A673 (cell line): ENCODE results near the gene CNOT2. TPM values are rescaled to one million over a fixed set of nuclear protein-coding genes. Genes with fewer than 3 reads are reported as not detected.

Experiments
- BruUV-seq: library from RNA; stranded (reverse); fragments of 400-500 nt; replicated peaks from 2 replicates; lab custom pipeline; 2021; lab: Mats Ljungman, UMichigan
- CTCF ChIA-PET: fragments of 300-600 bp; sonication (Branson Sonifier 250); formaldehyde crosslinking; loops from one replicate; lab custom pipeline; 2022; ENCODE audit warnings: antibody characterized with exemption; lab: Charles Lee
- POLR2A ChIA-PET: fragments of 300-600 bp; sonication (Branson Sonifier 250); formaldehyde crosslinking; loops from one replicate; lab custom pipeline; 2022; ENCODE audit warnings: antibody characterized with exemption; ENCODE audit not compliant: low non-redundant PET; lab: Charles Lee
- DNase-seq: peaks from one replicate; pipeline ENCODE4 v3.0.0-alpha.2; 2015; ENCODE audit warnings: low spot score
- H3K27ac ChIP-seq: fragments of 200-600 bp; sonication (generic); 2 replicates; pipeline ENCODE4 v1.5.1; 2016; ENCODE audit warnings: mixed run types, low read depth, mild to moderate bottlenecking, mixed read lengths, antibody characterized with exemption, low read length; ENCODE audit not compliant: poor library complexity, severe bottlenecking
- H3K27me3 ChIP-seq: fragments of 200-600 bp; sonication (generic); replicated peaks from 2 replicates; pipeline ENCODE4 v1.6.1; 2017; ENCODE audit warnings: mixed run types, low read depth, mild to moderate bottlenecking, mixed read lengths, antibody characterized with exemption, low read length; ENCODE audit not compliant: insufficient read depth, poor library complexity
- H3K36me3 ChIP-seq: fragments of 200-600 bp; sonication (generic); 2 replicates; pipeline ENCODE4 v1.6.1; 2016; ENCODE audit warnings: mixed run types, mild to moderate bottlenecking, mixed read lengths, antibody characterized with exemption, low read length; ENCODE audit not compliant: insufficient read depth, poor library complexity, severe bottlenecking
- H3K4me1 ChIP-seq: fragments of 200-600 bp; sonication (generic); 2 replicates; pipeline ENCODE4 v1.6.1; 2017; ENCODE audit warnings: mixed run types, mild to moderate bottlenecking, mixed read lengths, antibody characterized with exemption, low read length; ENCODE audit not compliant: insufficient read depth, poor library complexity, severe bottlenecking
- H3K4me3 ChIP-seq: fragments of 200-600 bp; sonication (generic); 2 replicates; pipeline ENCODE4 v1.5.1; 2016; ENCODE audit warnings: low read depth, mixed run types, mild to moderate bottlenecking, mixed read lengths, low read length; ENCODE audit not compliant: poor library complexity, severe bottlenecking
- H3K9me3 ChIP-seq: fragments of 200-600 bp; sonication (generic); 2 replicates; pipeline ENCODE4 v1.6.1; 2016; ENCODE audit warnings: mixed run types, low read depth, mild to moderate bottlenecking, mixed read lengths, antibody characterized with exemption, low read length; ENCODE audit not compliant: poor library complexity, severe bottlenecking
- CTCF ChIP-seq: fragments of 300-800, 200-600 bp; sonication (generic); conservative IDR thresholded peaks from 2 replicates; pipeline ENCODE4 v1.5.1; 2017; ENCODE audit warnings: low read depth, mild to moderate bottlenecking, antibody characterized with exemption, low read length, moderate library complexity, mixed read lengths
- EZH2 ChIP-seq: fragments of 200-600 bp; sonication (generic); IDR thresholded peaks from 2 replicates; pipeline ENCODE4 v1.6.1; 2017; ENCODE audit warnings: borderline replicate concordance, low read depth, mild to moderate bottlenecking, mixed read lengths, antibody characterized with exemption, low read length; ENCODE audit not compliant: poor library complexity, severe bottlenecking
- intact Hi-C: fragments of 100-400 bp; cut with micrococcal nuclease; formaldehyde crosslinking; loops from one replicate; pipeline ENCODE4 v1.10.0; 2022; ENCODE audit not compliant: unreplicated experiment
- total RNA-seq: library from RNA; stranded (reverse); gene quantifications from 2 replicates; pipeline ENCODE4 v1.2.3, GENCODE V29; 2021

CNOT2 gene
- total RNA-seq, 1 experiment from 2014 or later: 89.0 TPM

GRCh38 chr12:70365398-70365647 is 122.1 kb downstream of the CNOT2 start:
- BruUV-seq: no TSS peak
- CTCF ChIA-PET: no interaction called here
- H3K9me3 ChIP-seq: no peaks in the 10 kb centered on the region
- no peaks in the 10 kb centered on the region for H3K36me3 ChIP-seq
- POLR2A ChIA-PET: no interaction called here
- DNase-seq: no peak
- no peak for TF ChIP-seq EZH2
- TF ChIP-seq CTCF: no peak
- H3K27me3 ChIP-seq: peaks cover 19% of the 10 kb centered on the region
- H3K4me1 ChIP-seq: peaks cover 6% of the 10 kb centered on the region
- intact Hi-C loops: loop anchor here (5.0 kb wide), 2 partner anchors 123 to 468 kb away; partner anchors contain the start of gene CNOT2
- no peak overlapping the region for H3K27ac ChIP-seq
- peak overlapping the region; percentile 68 for H3K4me3 ChIP-seq

- no TSS peak for BruUV-seq
- CTCF ChIA-PET: no interaction called here
These were observed 122.7 kb downstream of the CNOT2 start, which contains the start of gene KCNMB4 for GRCh38 chr12:70365648-70366518. Gene KCNMB4 (plus strand): TSS chr12:70366290. CDS start chr12:70366735, 445 bp downstream.

More at GRCh38 chr12:70365648-70366518, 122.7 kb downstream of the CNOT2 start, which contains the start of gene KCNMB4:
- no peak within 1 kb of the TSS for H3K27ac ChIP-seq
- peak; percentile 81 for DNase-seq
- POLR2A ChIA-PET: no interaction called here
- H3K36me3 ChIP-seq: no peaks in the 10 kb centered on the region
- peak within 1 kb of the TSS; percentile 68 for H3K4me3 ChIP-seq
- peaks cover 19% of the 10 kb centered on the region for H3K27me3 ChIP-seq
- 0 out of 2 replicates have a peak, but pooled peaks have one; percentile 9 for TF ChIP-seq CTCF
- TF ChIP-seq EZH2: no peak
- H3K9me3 ChIP-seq: no peaks in the 10 kb centered on the region
- intact Hi-C loops: loop anchor here (5.0 kb wide), 2 partner anchors 124 to 469 kb away; partner anchors contain the start of gene CNOT2
- peaks cover 6% of the 10 kb centered on the region for H3K4me1 ChIP-seq
